Thyroid gland (tissue), 4 donors: ENCODE measurements around the gene RYR2. TPM values are rescaled to one million over a fixed set of nuclear protein-coding genes. Genes with fewer than 3 reads are reported as not detected.

Experiments
- DNase-seq, 2 donors: peaks; one replicate each; pipeline ENCODE4 v3.0.0-alpha.2; 2019
- H3K27ac ChIP-seq, 3 donors: fragments of 200-600 bp; sonication (generic); 1 replicate in 2 of 3; 2 replicates in 1 of 3; pipeline ENCODE4 v1.5.1; 2016 to 2019; ENCODE audit warnings: mild to moderate bottlenecking in 1 of 3, moderate library complexity in 1 of 3
- H3K27me3 ChIP-seq: fragments of 200-600 bp; sonication (generic); one replicate; pipeline ENCODE4 v1.5.1; 2019
- H3K36me3 ChIP-seq, 2 donors: fragments of 200-600 bp; sonication (generic); one replicate each; pipeline ENCODE4 v1.5.1; 2016 to 2019
- H3K4me1 ChIP-seq, 2 donors: fragments of 200-600 bp; sonication (generic); one replicate each; pipeline ENCODE4 v1.5.1; 2017 to 2019
- H3K4me3 ChIP-seq, 3 donors: fragments of 200-600 bp; sonication (generic); replicated peaks in 1 of 3; 1 replicate in 2 of 3; 2 replicates in 1 of 3; pipeline ENCODE4 v1.5.1; 2016; ENCODE audit warnings: mild to moderate bottlenecking in 1 of 3
- H3K9me3 ChIP-seq: fragments of 200-600 bp; sonication (generic); one replicate; pipeline ENCODE4 v1.5.1; 2017
- POLR2A ChIP-seq, 2 donors: fragments of 450-650 bp; IDR thresholded peaks; one replicate each; pipeline ENCODE4 v1.6.1; 2017; ENCODE audit warnings: antibody characterized with exemption in 2 of 2, mild to moderate bottlenecking in 2 of 2, moderate library complexity in 1 of 2
- WGBS, 2 donors: methylation state at CpG; one replicate each; pipeline ENCODE4 v1.1.5; 2017; 5-methylcytosine and 5-hydroxymethylcytosine counted together
- intact Hi-C: fragments of 100-400 bp; cut with DNase I; formaldehyde crosslinking; loops from one replicate; pipeline ENCODE4 v1.15.1; 2023
- total RNA-seq, 4 donors: library from RNA; depleted of rRNA; stranded (reverse); fragments of >200 nt; gene quantifications; one replicate each; pipeline ENCODE4 v1.2.3, GENCODE V29; 2016
- TF ChIP-seq, protein P1 (sequence below), 6 experiments: fragments of 200-600 bp in 3 of 6; fragments of 450-650 bp in 3 of 6; sonication (generic) in 3 of 6; IDR thresholded peaks; one replicate each; pipeline ENCODE4 v1.5.1; 2016 to 2019; ENCODE audit warnings: antibody characterized with exemption in 6 of 6, mild to moderate bottlenecking in 2 of 6, inconsistent platforms in 1 of 6, moderate library complexity in 1 of 6

The RYR2 gene
- total RNA-seq, 4 donors from 2014 or later, result 6.6 to 31.8 (median 28.2) TPM

DNA sequence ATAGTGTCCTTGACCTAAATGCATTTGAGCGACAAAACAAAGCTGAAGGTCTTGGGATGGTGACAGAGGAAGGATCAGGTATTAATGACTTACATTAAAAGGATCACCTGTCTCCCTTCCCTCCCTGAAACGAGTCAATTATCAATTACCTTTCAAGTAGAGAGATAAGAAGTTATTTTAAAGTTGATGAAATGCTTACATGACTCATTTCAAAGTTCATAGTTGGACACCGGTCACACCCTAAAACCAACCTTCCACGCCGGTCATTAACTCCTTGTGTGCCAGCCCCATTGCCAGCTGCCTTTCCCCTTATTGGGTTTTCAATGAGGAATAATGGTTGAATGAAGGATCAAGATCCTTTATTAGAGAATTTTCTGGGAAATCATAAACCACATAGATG is 719.0 kb downstream of the RYR2 start:
- no peak for DNase-seq
- Histone ChIP-seq H3K27ac (no peak overlapping the region), H3K9me3 (no peaks in the 10 kb centered on the region), H3K36me3 (no peaks in the 10 kb centered on the region), H3K27me3 (no peaks in the 10 kb centered on the region), H3K4me1 (peaks cover 0 to 3% of the 10 kb centered on the region in 2 donors), H3K4me3 (no peak overlapping the region)
- intact Hi-C loops, result no loop called here
- WGBS, 2 donors, result 67 to 68% methylated on average over 5 of the region's 5 CpGs
- TF ChIP-seq, protein P1, sequence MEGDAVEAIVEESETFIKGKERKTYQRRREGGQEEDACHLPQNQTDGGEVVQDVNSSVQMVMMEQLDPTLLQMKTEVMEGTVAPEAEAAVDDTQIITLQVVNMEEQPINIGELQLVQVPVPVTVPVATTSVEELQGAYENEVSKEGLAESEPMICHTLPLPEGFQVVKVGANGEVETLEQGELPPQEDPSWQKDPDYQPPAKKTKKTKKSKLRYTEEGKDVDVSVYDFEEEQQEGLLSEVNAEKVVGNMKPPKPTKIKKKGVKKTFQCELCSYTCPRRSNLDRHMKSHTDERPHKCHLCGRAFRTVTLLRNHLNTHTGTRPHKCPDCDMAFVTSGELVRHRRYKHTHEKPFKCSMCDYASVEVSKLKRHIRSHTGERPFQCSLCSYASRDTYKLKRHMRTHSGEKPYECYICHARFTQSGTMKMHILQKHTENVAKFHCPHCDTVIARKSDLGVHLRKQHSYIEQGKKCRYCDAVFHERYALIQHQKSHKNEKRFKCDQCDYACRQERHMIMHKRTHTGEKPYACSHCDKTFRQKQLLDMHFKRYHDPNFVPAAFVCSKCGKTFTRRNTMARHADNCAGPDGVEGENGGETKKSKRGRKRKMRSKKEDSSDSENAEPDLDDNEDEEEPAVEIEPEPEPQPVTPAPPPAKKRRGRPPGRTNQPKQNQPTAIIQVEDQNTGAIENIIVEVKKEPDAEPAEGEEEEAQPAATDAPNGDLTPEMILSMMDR (IDR thresholded peaks at IDR 0.05), result no peak
- no peak for TF ChIP-seq POLR2A (IDR thresholded peaks at IDR 0.05)

DNA sequence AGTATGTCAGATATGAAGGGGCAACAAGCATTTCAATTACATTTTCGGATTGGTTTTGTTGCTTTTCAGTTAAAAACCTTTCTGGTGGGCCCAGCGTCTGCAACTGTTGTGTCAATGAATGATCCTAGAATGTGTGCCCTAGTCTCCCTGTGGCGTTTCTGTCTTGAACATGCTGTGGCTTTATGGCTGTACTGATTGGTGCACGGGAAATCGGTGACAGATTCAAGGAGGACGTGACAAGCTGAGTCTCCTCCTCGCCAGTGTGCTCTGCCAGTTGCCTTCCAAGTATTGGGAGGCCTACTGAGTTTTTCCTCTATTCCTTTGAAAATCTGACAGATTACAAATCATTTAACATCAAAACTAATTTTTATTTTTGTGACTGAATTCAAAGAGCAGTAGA is 721.2 kb downstream of the RYR2 start:
- 84 to 95% methylated on average over 7 of the region's 7 CpGs for WGBS, 2 donors
- H3K27me3 ChIP-seq, result no peaks in the 10 kb centered on the region
- no peak overlapping the region for H3K27ac ChIP-seq
- intact Hi-C loops, result no loop called here
- DNase-seq, result no peak
- H3K4me1 ChIP-seq, result no peaks in the 10 kb centered on the region
- H3K4me3 ChIP-seq, result no peak overlapping the region
- no peak for TF ChIP-seq POLR2A (IDR thresholded peaks at IDR 0.05)
- TF ChIP-seq, protein P1 (IDR thresholded peaks at IDR 0.05), result no peak
- H3K36me3 ChIP-seq, result no peaks in the 10 kb centered on the region
- no peaks in the 10 kb centered on the region for H3K9me3 ChIP-seq

DNA sequence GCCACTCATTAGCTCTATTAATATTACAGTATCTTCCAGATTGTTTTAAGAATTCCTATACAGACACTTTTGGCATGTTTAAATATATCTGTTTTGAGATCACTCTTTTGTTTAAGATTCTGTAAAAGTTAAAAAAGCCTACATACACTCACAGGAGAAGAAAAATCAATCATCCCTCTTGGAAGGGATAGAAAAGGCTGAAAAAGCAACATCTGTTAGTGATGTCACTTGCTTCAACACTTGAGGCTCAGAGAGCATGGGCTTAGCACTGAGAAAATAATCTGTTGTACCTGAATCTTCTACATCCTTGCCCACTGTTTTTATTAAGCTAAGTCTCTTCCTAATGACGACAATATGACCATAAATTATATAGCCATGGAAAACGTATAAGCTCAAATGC is 721.8 kb downstream of the RYR2 start:
- no peaks in the 10 kb centered on the region for H3K27me3 ChIP-seq
- 46 to 68% methylated on average over 2 of the region's 2 CpGs for WGBS, 2 donors
- intact Hi-C loops, result no loop called here
- no peaks in the 10 kb centered on the region for H3K9me3 ChIP-seq
- no peaks in the 10 kb centered on the region for H3K36me3 ChIP-seq
- no peak overlapping the region for H3K27ac ChIP-seq
- no peaks in the 10 kb centered on the region for H3K4me1 ChIP-seq
- no peak for DNase-seq
- H3K4me3 ChIP-seq, result no peak overlapping the region
- TF ChIP-seq, protein P1 (IDR thresholded peaks at IDR 0.05), result no peak
- TF ChIP-seq POLR2A (IDR thresholded peaks at IDR 0.05), result no peak

DNA sequence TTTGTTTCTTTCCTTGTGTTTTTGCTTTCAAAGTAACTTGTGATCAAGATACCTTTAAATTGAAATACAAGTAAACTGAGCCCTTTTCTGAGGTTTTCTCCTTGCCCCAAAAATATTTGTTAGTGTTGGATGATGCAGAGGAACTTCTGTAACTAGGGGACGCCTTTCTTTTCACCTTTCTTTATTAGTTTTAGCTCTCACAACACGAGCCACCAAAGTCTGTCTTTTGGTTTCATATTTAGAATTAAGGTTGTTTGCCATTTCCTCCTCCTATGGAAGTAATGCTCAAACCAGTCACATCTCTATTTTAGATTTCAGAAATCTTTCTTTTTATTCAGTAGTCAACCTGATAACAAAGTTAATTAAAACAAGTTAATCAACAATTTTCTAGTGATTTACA is 727.9 kb downstream of the RYR2 start:
- H3K4me1 ChIP-seq, result peaks cover 0 to 9% of the 10 kb centered on the region in 2 donors
- WGBS, 2 donors, result 74 to 88% methylated on average over 2 of the region's 2 CpGs
- H3K27me3 ChIP-seq, result no peaks in the 10 kb centered on the region
- TF ChIP-seq, protein P1 (IDR thresholded peaks at IDR 0.05), result no peak
- TF ChIP-seq POLR2A (IDR thresholded peaks at IDR 0.05), result no peak
- no peaks in the 10 kb centered on the region for H3K36me3 ChIP-seq
- H3K4me3 ChIP-seq, result no peak overlapping the region
- intact Hi-C loops, result no loop called here
- H3K27ac ChIP-seq, result no peak overlapping the region
- no peaks in the 10 kb centered on the region for H3K9me3 ChIP-seq
- DNase-seq, result no peak

DNA sequence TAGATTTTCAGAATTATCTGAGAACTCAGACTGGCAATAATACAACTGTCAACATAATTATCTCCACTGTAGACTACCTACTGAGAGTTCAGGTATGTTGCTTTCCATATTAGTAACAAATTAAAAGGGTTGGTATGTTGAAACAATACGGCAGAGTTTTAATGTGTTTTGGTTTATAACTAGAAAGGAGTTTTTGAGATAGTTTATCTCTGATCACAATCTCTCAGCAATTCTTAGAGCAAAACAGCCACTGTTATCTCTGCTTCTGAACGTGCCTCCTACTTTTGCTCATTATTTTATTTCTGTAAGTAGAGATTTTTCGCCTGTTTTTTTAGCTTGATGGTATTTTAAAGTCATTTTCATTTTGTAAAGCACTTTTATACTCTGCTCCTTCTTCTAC is 730.0 kb downstream of the RYR2 start:
- Histone ChIP-seq H3K4me3 (no peak overlapping the region), H3K36me3 (no peaks in the 10 kb centered on the region), H3K9me3 (no peaks in the 10 kb centered on the region), H3K27ac (no peak overlapping the region), H3K27me3 (no peaks in the 10 kb centered on the region), H3K4me1 (peaks cover 0 to 9% of the 10 kb centered on the region in 2 donors)
- intact Hi-C loops, result no loop called here
- 67 to 76% methylated on average over 3 of the region's 3 CpGs for WGBS, 2 donors
- TF ChIP-seq, protein P1 (IDR thresholded peaks at IDR 0.05), result no peak
- TF ChIP-seq POLR2A (IDR thresholded peaks at IDR 0.05), result no peak
- no peak for DNase-seq
